GM12892 (cell line): ENCODE data around the gene FAM98C.

Source experiments
- POLR2AphosphoS5 ChIP-seq: IDR thresholded peaks from 2 replicates; pipeline ENCODE4 v1.6.1; 2011; ENCODE audit warnings: low read depth, low read length, control low read depth
- TAF1 ChIP-seq: IDR thresholded peaks from 2 replicates; pipeline ENCODE4 v1.6.1; 2011; ENCODE audit warnings: low read depth, mild to moderate bottlenecking, control low read depth, low read length, borderline replicate concordance

GRCh38 chr19:38359242-38360021, 43.5 kb upstream of the FAM98C start:
- no peak for TF ChIP-seq TAF1
- TF ChIP-seq POLR2AphosphoS5: no peak
